ENCODE measurements around the gene CCNYL1. TPM values are rescaled to one million over a fixed set of nuclear protein-coding genes. Genes with fewer than 3 reads are reported as not detected.
"Not testable (repeated sequence)": the region's sequence is repeated elsewhere in the genome, so short reads cannot be mapped to it uniquely, and the experiment has no call there.

Gene CCNYL1
- polyA plus RNA-seq, 1 of the 3 experiments (the other 2 are of a cell fraction) = 8.7 TPM

DNA sequence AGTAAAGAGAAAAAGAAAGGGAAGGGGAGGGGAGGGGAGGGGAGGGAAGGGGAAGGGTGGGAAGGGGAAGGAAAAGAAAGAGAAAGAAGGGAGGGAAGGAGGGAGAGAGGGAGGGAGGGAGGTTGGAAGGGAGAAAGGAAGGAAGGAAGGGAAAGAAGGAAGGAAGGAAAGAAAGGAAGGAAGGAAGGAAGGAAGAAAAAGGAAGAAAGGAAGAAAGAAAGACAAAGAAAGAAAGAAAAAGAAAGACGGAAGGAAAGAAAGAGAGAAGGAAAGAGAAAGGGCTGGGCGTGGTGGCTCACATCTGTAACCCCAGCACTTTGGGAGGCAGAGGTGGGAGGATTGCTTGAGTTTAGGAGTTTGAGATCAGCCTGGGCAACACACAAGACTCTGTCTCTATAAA, 24.6 kb upstream of the CCNYL1 start:
- Histone ChIP-seq H3K4me1 (ENCODE audit: control insufficient read depth in 1 of 2, insufficient read depth in 2 of 2, low read depth in 1 of 2, low read length in 1 of 2) (0 out of 4 replicates have a peak, but pooled peaks cover 0 to 4% of the 10 kb centered on the region in 2 experiments), H3K27me3 (ENCODE audit: insufficient read depth) (no peaks in the 10 kb centered on the region), H3K4me3 (ENCODE audit: low read depth in 2 of 2, low read length in 1 of 2) (no peak overlapping the region), H3K9ac (no peak overlapping the region), H3K36me3 (replicated peaks in 1 of 2; ENCODE audit: control insufficient read depth in 1 of 2, insufficient read depth in 2 of 2, low read length in 1 of 2) (no peaks in the 10 kb centered on the region), H4K20me1 (ENCODE audit: insufficient read depth) (no peaks in the 10 kb centered on the region), H3K9me2 (no peaks in the 10 kb centered on the region), H3K9me3 (no peaks in the 10 kb centered on the region), H3F3A (replicated peaks; ENCODE audit: insufficient read depth) (peaks cover 7% of the 10 kb centered on the region), H3K79me2 (ENCODE audit: insufficient read depth) (no peaks in the 10 kb centered on the region), H2AFZ (ENCODE audit: low read depth) (no peak overlapping the region), H3K27ac (ENCODE audit: low read depth in 2 of 2, low read length in 1 of 2) (no peak overlapping the region), H3K4me2 (no peak overlapping the region)
- 82% methylated on average over 2 of the region's 2 CpGs for WGBS (ENCODE audit: low lambda C conversion rate)
- ChIA-PET CTCF (no interaction called here), POLR2A (no interaction called here)
- no peak for TF ChIP-seq EP300 (IDR thresholded peaks at IDR 0.05; ENCODE audit: borderline replicate concordance in 1 of 2, low read depth in 1 of 2, low read length in 1 of 2)
- TF ChIP-seq GATA2 (CRISPR knock-in tag; IDR thresholded peaks at IDR 0.05) = no peak
- no peak for TF ChIP-seq USF1 (IDR thresholded peaks at IDR 0.05; ENCODE audit: borderline replicate concordance, low read depth)
- TF ChIP-seq MAX (IDR thresholded peaks at IDR 0.05; ENCODE audit: low read depth) = no peak
- TF ChIP-seq RCOR1 (IDR thresholded peaks at IDR 0.05; ENCODE audit: low read length) = no peak
- TF ChIP-seq TAF1 (IDR thresholded peaks at IDR 0.05; ENCODE audit: borderline replicate concordance, low read depth, low read length) = no peak
- no peak for TF ChIP-seq TEAD4 (IDR thresholded peaks at IDR 0.05; ENCODE audit: borderline replicate concordance, insufficient read depth)
- DNase-seq = no peak

DNA sequence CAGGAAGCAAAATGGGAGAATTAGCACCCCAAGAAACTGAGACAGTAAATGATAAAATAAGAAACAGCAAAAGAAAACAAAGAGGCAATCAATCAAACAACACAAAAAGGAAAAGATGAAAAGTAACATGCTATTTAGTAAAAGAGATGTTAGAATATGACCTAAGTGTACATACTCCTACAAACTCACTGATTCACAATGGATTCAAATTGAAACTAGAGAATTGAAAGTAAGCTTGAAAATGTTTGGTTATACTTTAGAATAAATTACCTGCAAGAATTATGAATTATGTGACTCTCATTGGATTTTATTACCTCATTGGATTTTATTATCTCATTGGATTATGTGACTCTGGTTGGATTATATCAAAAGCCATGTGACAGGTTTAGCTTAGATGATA, 22.8 kb upstream of the CCNYL1 start:
- DNase-seq = no peak
- no peaks in the 10 kb centered on the region for H3K36me3 ChIP-seq (replicated peaks in 1 of 2; ENCODE audit: control insufficient read depth in 1 of 2, insufficient read depth in 2 of 2, low read length in 1 of 2)
- 0 out of 4 replicates have a peak, but pooled peaks cover 0 to 4% of the 10 kb centered on the region in 2 experiments for H3K4me1 ChIP-seq (ENCODE audit: control insufficient read depth in 1 of 2, insufficient read depth in 2 of 2, low read depth in 1 of 2, low read length in 1 of 2)
- H3K4me2 ChIP-seq = no peak overlapping the region
- ChIA-PET POLR2A (no interaction called here), CTCF (interaction anchor here (0.6 kb wide), 1 partner anchor 16 kb away, joined by 3 read pairs; no protein-coding TSS in a partner anchor)
- TF ChIP-seq TEAD4 (IDR thresholded peaks at IDR 0.05; ENCODE audit: borderline replicate concordance, insufficient read depth) (no peak), RCOR1 (IDR thresholded peaks at IDR 0.05; ENCODE audit: low read length) (no peak), SIN3A (IDR thresholded peaks at IDR 0.05; ENCODE audit: borderline replicate concordance, low read depth, low read length) (no peak), EZH2phosphoT487 (IDR thresholded peaks at IDR 0.05; ENCODE audit: borderline replicate concordance, low read depth) (no peak), MXI1 (IDR thresholded peaks at IDR 0.05; ENCODE audit: low read depth, low read length) (no peak), POLR2AphosphoS5 (IDR thresholded peaks at IDR 0.05; ENCODE audit: low read depth, low read length) (no peak), CHD2 (IDR thresholded peaks at IDR 0.05; ENCODE audit: low read length, partially characterized antibody) (no peak), FOSL2 (IDR thresholded peaks at IDR 0.05; ENCODE audit: borderline replicate concordance, low read depth) (no peak), JUND (IDR thresholded peaks at IDR 0.05) (no peak), CTCF (IDR thresholded peaks at IDR 0.05) (no peak), RFX5 (IDR thresholded peaks at IDR 0.05; ENCODE audit: low read length) (no peak), SMC3 (IDR thresholded peaks at IDR 0.05; ENCODE audit: low read depth, low read length) (no peak), NRF1 (IDR thresholded peaks at IDR 0.05; ENCODE audit: low read depth, low read length) (no peak), YY1 (IDR thresholded peaks at IDR 0.05; ENCODE audit: low read depth) (no peak), MAX (IDR thresholded peaks at IDR 0.05; ENCODE audit: low read depth) (no peak), TAF1 (IDR thresholded peaks at IDR 0.05; ENCODE audit: borderline replicate concordance, low read depth, low read length) (no peak)
- H3K79me2 ChIP-seq (ENCODE audit: insufficient read depth) = no peaks in the 10 kb centered on the region
- no peak overlapping the region for H3K4me3 ChIP-seq (ENCODE audit: low read depth in 2 of 2, low read length in 1 of 2)
- H3K9me2 ChIP-seq = no peaks in the 10 kb centered on the region
- no peak overlapping the region for H3K27ac ChIP-seq (ENCODE audit: low read depth in 2 of 2, low read length in 1 of 2)
- no peaks in the 10 kb centered on the region for H4K20me1 ChIP-seq (ENCODE audit: insufficient read depth)
- no peaks in the 10 kb centered on the region for H3K27me3 ChIP-seq (ENCODE audit: insufficient read depth)
- H3K9ac ChIP-seq = no peak overlapping the region
- peaks cover 6% of the 10 kb centered on the region for H3F3A ChIP-seq (replicated peaks; ENCODE audit: insufficient read depth)
- H2AFZ ChIP-seq (ENCODE audit: low read depth) = no peak overlapping the region
- no peaks in the 10 kb centered on the region for H3K9me3 ChIP-seq

DNA sequence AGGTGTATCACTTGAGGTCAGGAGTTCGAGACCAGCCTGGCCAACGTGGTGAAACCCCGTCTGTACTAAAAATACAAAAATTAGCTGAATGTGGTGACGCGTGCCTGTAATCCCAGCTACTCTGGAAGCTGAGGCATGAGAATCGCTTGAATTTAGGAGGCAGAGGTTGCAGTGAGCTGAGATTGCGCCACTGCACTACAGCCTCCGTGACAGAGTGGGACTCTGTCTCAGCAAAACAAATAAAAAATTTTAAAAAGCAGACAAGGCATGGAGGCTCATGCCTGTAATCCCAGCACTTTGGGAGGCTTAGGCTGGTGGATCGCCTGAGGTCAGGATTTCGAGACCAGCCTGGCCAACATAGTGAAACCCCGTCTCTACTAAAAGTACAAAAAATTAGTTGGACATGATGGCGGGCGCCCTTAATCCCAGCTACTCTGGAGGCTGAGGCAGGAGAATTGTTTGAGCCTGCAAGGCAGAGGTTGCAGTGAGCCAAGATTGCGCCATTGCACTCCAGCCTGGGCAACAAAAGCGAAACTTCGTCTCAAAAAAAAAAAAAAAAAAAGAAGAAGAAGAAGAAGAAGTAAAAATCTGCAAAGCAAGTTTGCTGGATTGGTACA, 20.5 kb upstream of the CCNYL1 start:
- WGBS (ENCODE audit: low lambda C conversion rate) = 94% methylated on average over 16 of the region's 16 CpGs
- H3K4me2 ChIP-seq; H3K9me3 ChIP-seq; H3F3A ChIP-seq (replicated peaks; ENCODE audit: insufficient read depth); H3K27me3 ChIP-seq (ENCODE audit: insufficient read depth); H2AFZ ChIP-seq (ENCODE audit: low read depth); H3K4me3 ChIP-seq (ENCODE audit: low read depth in 2 of 2, low read length in 1 of 2); H3K36me3 ChIP-seq (replicated peaks in 1 of 2; ENCODE audit: control insufficient read depth in 1 of 2, insufficient read depth in 2 of 2, low read length in 1 of 2); H3K9me2 ChIP-seq; H3K4me1 ChIP-seq (ENCODE audit: control insufficient read depth in 1 of 2, insufficient read depth in 2 of 2, low read depth in 1 of 2, low read length in 1 of 2); DNase-seq; H3K79me2 ChIP-seq (ENCODE audit: insufficient read depth); POLR2A ChIA-PET; H3K9ac ChIP-seq; H4K20me1 ChIP-seq (ENCODE audit: insufficient read depth); H3K27ac ChIP-seq (ENCODE audit: low read depth in 2 of 2, low read length in 1 of 2): not testable (repeated sequence)
- CTCF ChIA-PET = interaction anchor here (1.2 to 1.5 kb wide), 2 partner anchors 17 to 43 kb away, joined by 4 to 5 read pairs; no protein-coding TSS in a partner anchor

All from SK-N-SH (cell line).